GM21390 (cell line): Measurements from ENCODE around the gene AGPAT2.

Experiments
- ATAC-seq: cut with Tn5 transposase; IDR thresholded peaks from one replicate; pipeline ENCODE4 v1.9.1; 2021; ENCODE audit not compliant: unreplicated experiment

The AGPAT2 gene

GRCh38 chr9:136629001-136629878, 58.0 kb downstream of the AGPAT2 start:
- no peak for ATAC-seq

- no peak for ATAC-seq
Observed at GRCh38 chr9:136628268-136628667, 59.0 kb downstream of the AGPAT2 start.

- ATAC-seq: no peak
Observed at GRCh38 chr9:136627703-136628102, 59.6 kb downstream of the AGPAT2 start.

GRCh38 chr9:136626740-136627642, 60.3 kb downstream of the AGPAT2 start:
- no peak for ATAC-seq

- ATAC-seq: no peak
Observed at GRCh38 chr9:136626066-136626725, 61.1 kb downstream of the AGPAT2 start.

GRCh38 chr9:136625101-136626065, 61.9 kb downstream of the AGPAT2 start:
- ATAC-seq: no peak

- no peak for ATAC-seq
Observed at GRCh38 chr9:136624184-136624951, 62.9 kb downstream of the AGPAT2 start.

GRCh38 chr9:136623842-136624183, 63.4 kb downstream of the AGPAT2 start:
- ATAC-seq: no peak
